Transverse colon (tissue), 4 donors: ENCODE results near the gene USP17L30.
"Not testable (repeated sequence)": the region's sequence is repeated elsewhere in the genome, so short reads cannot be mapped to it uniquely, and the experiment has no call there.

ENCODE experiments used
- EP300 ChIP-seq: sonication (generic); formaldehyde crosslinking; IDR thresholded peaks from one replicate; pipeline ENCODE4 v1.6.1; 2017; ENCODE audit warnings: antibody characterized with exemption, low read depth
- POLR2A ChIP-seq: fragments of 450-650 bp; IDR thresholded peaks from one replicate; pipeline ENCODE4 v1.6.1; 2016; ENCODE audit warnings: antibody characterized with exemption, mild to moderate bottlenecking, moderate library complexity
- POLR2AphosphoS5 ChIP-seq, 3 donors: sonication (generic); formaldehyde crosslinking; IDR thresholded peaks; one replicate each; pipeline ENCODE4 v1.6.1; 2016; ENCODE audit warnings: antibody characterized with exemption in 3 of 3
- TF ChIP-seq, protein P1 (sequence below), 5 experiments: fragments of 200-600 bp in 3 of 5; fragments of 450-650 bp in 2 of 5; sonication (generic) in 3 of 5; IDR thresholded peaks; 1 replicate in 2 of 5; 2 replicates in 3 of 5; pipeline ENCODE4 v1.5.1; 2016 to 2017; ENCODE audit warnings: antibody characterized with exemption in 5 of 5, inconsistent platforms in 3 of 5, mild to moderate bottlenecking in 2 of 5, moderate library complexity in 1 of 5

DNA sequence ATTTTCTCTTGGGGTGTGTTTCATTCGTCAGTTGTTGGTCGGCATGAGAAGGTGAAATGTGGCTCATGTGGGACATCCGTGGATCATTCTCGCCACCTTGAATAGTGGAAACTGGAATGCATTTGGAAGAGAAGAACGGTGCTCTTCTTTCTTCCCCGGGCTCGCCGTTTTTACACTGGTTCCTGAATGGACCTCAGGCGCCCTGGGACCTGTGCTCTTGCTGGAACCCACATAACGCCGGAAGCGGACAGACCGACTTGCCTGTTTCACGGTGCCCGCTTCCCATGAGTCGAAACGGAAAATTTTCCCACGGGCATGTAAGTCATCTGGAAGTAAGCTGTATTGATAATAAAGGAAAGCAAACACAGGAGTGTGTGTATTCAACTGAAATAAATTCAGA lies 12.1 kb upstream of the USP17L30 start:
- not testable (repeated sequence) for TF ChIP-seq POLR2A; POLR2AphosphoS5 (IDR thresholded peaks at IDR 0.05); EP300
- TF ChIP-seq, protein P1, sequence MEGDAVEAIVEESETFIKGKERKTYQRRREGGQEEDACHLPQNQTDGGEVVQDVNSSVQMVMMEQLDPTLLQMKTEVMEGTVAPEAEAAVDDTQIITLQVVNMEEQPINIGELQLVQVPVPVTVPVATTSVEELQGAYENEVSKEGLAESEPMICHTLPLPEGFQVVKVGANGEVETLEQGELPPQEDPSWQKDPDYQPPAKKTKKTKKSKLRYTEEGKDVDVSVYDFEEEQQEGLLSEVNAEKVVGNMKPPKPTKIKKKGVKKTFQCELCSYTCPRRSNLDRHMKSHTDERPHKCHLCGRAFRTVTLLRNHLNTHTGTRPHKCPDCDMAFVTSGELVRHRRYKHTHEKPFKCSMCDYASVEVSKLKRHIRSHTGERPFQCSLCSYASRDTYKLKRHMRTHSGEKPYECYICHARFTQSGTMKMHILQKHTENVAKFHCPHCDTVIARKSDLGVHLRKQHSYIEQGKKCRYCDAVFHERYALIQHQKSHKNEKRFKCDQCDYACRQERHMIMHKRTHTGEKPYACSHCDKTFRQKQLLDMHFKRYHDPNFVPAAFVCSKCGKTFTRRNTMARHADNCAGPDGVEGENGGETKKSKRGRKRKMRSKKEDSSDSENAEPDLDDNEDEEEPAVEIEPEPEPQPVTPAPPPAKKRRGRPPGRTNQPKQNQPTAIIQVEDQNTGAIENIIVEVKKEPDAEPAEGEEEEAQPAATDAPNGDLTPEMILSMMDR (IDR thresholded peaks at IDR 0.05) = not testable (repeated sequence)
